Psoas muscle (tissue), 8 donors: ENCODE results near the gene RIMBP2. TPM values are rescaled to one million over a fixed set of nuclear protein-coding genes. Genes with fewer than 3 reads are reported as not detected.

Experiments used
- ATAC-seq, 4 donors: fragments of 200-7000 bp; cut with Tn5 transposase; one replicate each; pipeline ENCODE4 v1.9.1; 2020; ENCODE audit warnings: moderate library complexity in 3 of 4, mild to moderate bottlenecking in 2 of 4
- DNase-seq, 2 donors: peaks; one replicate each; pipeline ENCODE4 v3.0.0-alpha.2; 2020
- H3K27ac ChIP-seq: fragments of 200-600 bp; one replicate; pipeline ENCODE4 v1.8.0; 2022
- H3K27me3 ChIP-seq, 3 donors: fragments of 200-600 bp in 1 of 3; one replicate each; pipeline versions ENCODE4 v1.6.1 to v1.8.0; 2013 to 2022; ENCODE audit warnings: low read length in 2 of 3, mild to moderate bottlenecking in 2 of 3, moderate library complexity in 1 of 3; ENCODE audit not compliant: insufficient read depth in 3 of 3
- H3K36me3 ChIP-seq, 2 donors: fragments of 200-600 bp in 1 of 2; one replicate each; pipeline versions ENCODE4 v1.6.1 to v1.8.0; 2013 to 2022; ENCODE audit warnings: low read depth in 1 of 2, mild to moderate bottlenecking in 1 of 2, moderate library complexity in 1 of 2; ENCODE audit not compliant: insufficient read depth in 1 of 2
- H3K4me1 ChIP-seq: fragments of 200-600 bp; one replicate; pipeline ENCODE4 v1.8.0; 2022
- H3K4me3 ChIP-seq: fragments of 200-600 bp; one replicate; pipeline ENCODE4 v1.8.0; 2022; ENCODE audit warnings: mild to moderate bottlenecking
- H3K9me3 ChIP-seq: fragments of 200-600 bp; one replicate; pipeline ENCODE4 v1.8.0; 2022
- CTCF ChIP-seq: fragments of 200-600 bp; IDR thresholded peaks from one replicate; pipeline ENCODE4 v1.8.0; 2022; ENCODE audit warnings: antibody characterized with exemption
- WGBS, 3 donors: extraction: QIAGEN DNeasy Blood & Tissue Kit; methylation state at CpG; one replicate each; pipeline versions ENCODE4 v1.1.6 to v1.1.7; 2013; 5-methylcytosine and 5-hydroxymethylcytosine counted together
- intact Hi-C, 2 donors: fragments of 100-400 bp; cut with DNase I; formaldehyde crosslinking; loops; one replicate each; pipeline versions ENCODE4 v1.11.0 to v1.14.2; 2022
- polyA plus RNA-seq, 3 donors: library from polyadenylated mRNA; stranded (reverse); fragments of 200-250 nt; gene quantifications; one replicate each; pipeline ENCODE4 v1.2.3, GENCODE V29; 2013
- total RNA-seq, 4 donors: library from RNA; stranded (reverse); fragmentation: NEBNext Ultra II Directional in 2 of 4; extraction: Animal tissue kit (Norgen Biotek cat#: 25700) in 2 of 4; gene quantifications; one replicate each; pipeline versions ENCODE4 v1.2.1 to v1.2.4, GENCODE V29; 2021 to 2023
- donor health status: healthy with polysubstance abuse.
- donor health status: DM: no; HTN: no; CAD: no; lungs with moderate emphysema.
- donor health status: Bipolar disorder and iron deficiency.
- donor health status: healthy.
- donor health status: DM: yes; HTN: yes; CAD: no.
- donor health status: DM: no; HTN: no; CAD: no.
- donor health status: DM: no; HTN: no; CAD: no.
- donor health status: DM: yes; HTN: yes; CAD: no.

The RIMBP2 gene
- total and polyA plus RNA-seq, 7 donors: 0.05 to 1.2 (median 0.21) TPM

GRCh38 chr12:130640496-130640895 lies 75.6 kb downstream of the RIMBP2 start:
- H3K27me3 ChIP-seq: peaks cover 0 to 5% (median 2%) of the 10 kb centered on the region in 3 donors
- no peak for TF ChIP-seq CTCF
- no peaks in the 10 kb centered on the region for H3K9me3 ChIP-seq
- intact Hi-C loops: no loop called here
- DNase-seq: no peak
- H3K4me3 ChIP-seq: no peak overlapping the region
- H3K4me1 ChIP-seq: no peaks in the 10 kb centered on the region
- H3K27ac ChIP-seq: no peak overlapping the region
- H3K36me3 ChIP-seq: no peaks in the 10 kb centered on the region
- ATAC-seq: no peak
- WGBS, 3 donors: 68 to 74% (median 72%) methylated on average over 11 of the region's 11 CpGs

GRCh38 chr12:130639476-130640424 lies 76.3 kb downstream of the RIMBP2 start:
- no peaks in the 10 kb centered on the region for H3K4me1 ChIP-seq
- intact Hi-C loops: no loop called here
- no peak for ATAC-seq
- 43 to 48% (median 46%) methylated on average over 18 of the region's 18 CpGs for WGBS, 3 donors
- no peaks in the 10 kb centered on the region for H3K36me3 ChIP-seq
- no peak overlapping the region for H3K4me3 ChIP-seq
- H3K27ac ChIP-seq: no peak overlapping the region
- no peaks in the 10 kb centered on the region for H3K9me3 ChIP-seq
- no peak for TF ChIP-seq CTCF
- peaks cover 0 to 12% (median 5%) of the 10 kb centered on the region in 3 donors for H3K27me3 ChIP-seq
- DNase-seq: no peak

- no peak for TF ChIP-seq CTCF
- H3K4me1 ChIP-seq: no peaks in the 10 kb centered on the region
- no peak overlapping the region for H3K27ac ChIP-seq
- intact Hi-C loops: no loop called here
- no peaks in the 10 kb centered on the region for H3K36me3 ChIP-seq
- H3K27me3 ChIP-seq: peaks cover 0 to 12% (median 6%) of the 10 kb centered on the region in 3 donors
- no peaks in the 10 kb centered on the region for H3K9me3 ChIP-seq
- ATAC-seq: no peak
- 81 to 84% (median 84%) methylated on average over 5 of the region's 5 CpGs for WGBS, 3 donors
- no peak for DNase-seq
- H3K4me3 ChIP-seq: no peak overlapping the region
These were observed 79.7 kb downstream of the RIMBP2 start for GRCh38 chr12:130636370-130636769.

- TF ChIP-seq CTCF: no peak
These were observed 81.2 kb downstream of the RIMBP2 start for GRCh38 chr12:130634866-130635265.

More at GRCh38 chr12:130634866-130635265, 81.2 kb downstream of the RIMBP2 start:
- 53 to 60% (median 58%) methylated on average over 4 of the region's 4 CpGs for WGBS, 3 donors
- Histone ChIP-seq H3K27ac (no peak overlapping the region), H3K4me1 (no peaks in the 10 kb centered on the region), H3K9me3 (peaks cover 2% of the 10 kb centered on the region), H3K27me3 (peaks cover 0 to 12% (median 8%) of the 10 kb centered on the region in 3 donors), H3K4me3 (no peak overlapping the region), H3K36me3 (no peaks in the 10 kb centered on the region)
- DNase-seq (no peak), ATAC-seq (no peak)
- intact Hi-C loops: no loop called here
